Tibial nerve (tissue), 3 donors: ENCODE results near the gene CARNS1.

Experiments used
- EP300 ChIP-seq, 2 donors: sonication (generic); formaldehyde crosslinking; IDR thresholded peaks; one replicate each; pipeline ENCODE4 v1.6.1; 2017; ENCODE audit warnings: antibody characterized with exemption in 2 of 2, mild to moderate bottlenecking in 1 of 2
- POLR2A ChIP-seq, 2 donors: fragments of 450-650 bp; IDR thresholded peaks; one replicate each; pipeline ENCODE4 v1.6.1; 2017; ENCODE audit warnings: antibody characterized with exemption in 2 of 2, mild to moderate bottlenecking in 2 of 2, moderate library complexity in 2 of 2

DNA sequence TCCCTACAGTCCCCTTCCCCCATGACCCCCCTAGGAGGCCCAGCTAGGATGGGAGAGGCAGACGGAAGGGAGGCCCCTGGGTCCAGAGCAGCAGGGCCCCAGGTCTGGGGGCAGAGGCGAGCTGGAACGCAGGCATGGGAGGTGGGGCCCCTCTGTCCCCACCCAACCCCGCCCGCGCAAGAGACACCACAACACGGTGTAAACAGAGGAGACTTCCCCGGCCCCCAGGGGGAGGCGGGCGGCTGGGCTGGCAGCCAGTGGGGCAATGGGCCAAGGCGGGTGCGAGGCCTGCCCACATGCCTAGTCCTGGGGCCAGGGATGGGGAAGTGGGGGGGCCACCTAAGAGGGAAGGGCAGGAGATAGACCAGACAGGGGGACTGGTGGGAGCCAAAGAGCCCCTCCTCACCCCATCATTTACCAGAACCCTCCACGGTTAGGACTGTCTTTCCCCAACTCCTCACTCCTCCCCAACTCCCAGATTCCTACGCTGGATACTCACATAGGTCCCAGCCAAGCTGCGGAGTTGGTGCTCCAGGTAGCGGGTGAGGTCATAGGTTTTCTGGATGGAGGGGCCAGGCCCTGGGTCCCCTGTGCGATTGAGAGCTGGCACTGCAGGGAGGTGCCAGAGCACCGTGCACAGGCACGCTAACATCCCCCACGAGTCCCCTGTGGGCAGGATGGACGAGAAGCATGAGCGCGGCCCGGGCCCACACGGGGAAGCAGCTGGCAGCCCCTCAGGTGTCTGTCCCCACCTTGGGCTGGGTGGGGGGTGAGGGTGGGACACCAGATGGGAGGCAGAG is 48.3 kb upstream of the CARNS1 start:
- TF ChIP-seq POLR2A (IDR thresholded peaks at IDR 0.05): no peak
- TF ChIP-seq EP300 (IDR thresholded peaks at IDR 0.05): no peak
